Uterus (tissue), 4 donors: ENCODE data around the gene ZNF566. TPM values are rescaled to one million over a fixed set of nuclear protein-coding genes. Genes with fewer than 3 reads are reported as not detected.

Experiments used
- DNase-seq, 2 donors: peaks; one replicate each; pipeline ENCODE4 v3.0.0-alpha.2; 2019 to 2020
- H3K27ac ChIP-seq, 2 donors: fragments of 200-600 bp; sonication (generic); 1 replicate in 1 of 2; 2 replicates in 1 of 2; pipeline ENCODE4 v1.5.1; 2016 to 2018
- H3K27me3 ChIP-seq, 2 donors: fragments of 200-600 bp; sonication (generic); one replicate each; pipeline ENCODE4 v1.5.1; 2018 to 2019; ENCODE audit warnings: control low read depth in 1 of 2
- H3K36me3 ChIP-seq, 2 donors: fragments of 200-600 bp; sonication (generic); one replicate each; pipeline ENCODE4 v1.5.1; 2019; ENCODE audit warnings: control low read depth in 1 of 2
- H3K4me1 ChIP-seq, 2 donors: fragments of 200-600 bp; sonication (generic); one replicate each; pipeline ENCODE4 v1.5.1; 2018 to 2019; ENCODE audit warnings: control low read depth in 1 of 2
- H3K4me3 ChIP-seq, 2 donors: fragments of 200-600 bp; sonication (generic); 1 replicate in 1 of 2; 2 replicates in 1 of 2; pipeline ENCODE4 v1.5.1; 2018 to 2019; ENCODE audit warnings: mild to moderate bottlenecking in 1 of 2
- H3K9me3 ChIP-seq, 2 donors: fragments of 200-600 bp; sonication (generic); one replicate each; pipeline ENCODE4 v1.5.1; 2019; ENCODE audit warnings: control low read depth in 1 of 2
- POLR2A ChIP-seq, 2 donors: fragments of 450-650 bp; IDR thresholded peaks; one replicate each; pipeline ENCODE4 v1.6.1; 2016; ENCODE audit warnings: antibody characterized with exemption in 2 of 2, mild to moderate bottlenecking in 1 of 2, moderate library complexity in 1 of 2
- intact Hi-C: fragments of 100-400 bp; cut with DNase I; formaldehyde crosslinking; loops from one replicate; pipeline ENCODE4 v1.15.1; 2023; ENCODE audit warnings: low total_unique reads
- total RNA-seq, 4 donors: library from RNA; depleted of rRNA in 3 of 4; stranded (reverse); fragments of >200 nt in 3 of 4; gene quantifications; one replicate each; pipeline versions ENCODE4 v1.1.0 to v1.2.4, GENCODE V29; 2014 to 2023
- TF ChIP-seq, protein P1 (sequence below), 4 experiments: fragments of 200-600 bp in 2 of 4; fragments of 450-650 bp in 2 of 4; sonication (generic) in 2 of 4; IDR thresholded peaks; one replicate each; pipeline ENCODE4 v1.5.1; 2016 to 2019; ENCODE audit warnings: antibody characterized with exemption in 4 of 4, mild to moderate bottlenecking in 2 of 4, moderate library complexity in 1 of 4
- donor health status: DM: yes; HTN: yes; CAD: no.

The ZNF566 gene
- total RNA-seq, 4 donors from 2014 or later = 10.3 to 42.4 (median 19.4) TPM

DNA sequence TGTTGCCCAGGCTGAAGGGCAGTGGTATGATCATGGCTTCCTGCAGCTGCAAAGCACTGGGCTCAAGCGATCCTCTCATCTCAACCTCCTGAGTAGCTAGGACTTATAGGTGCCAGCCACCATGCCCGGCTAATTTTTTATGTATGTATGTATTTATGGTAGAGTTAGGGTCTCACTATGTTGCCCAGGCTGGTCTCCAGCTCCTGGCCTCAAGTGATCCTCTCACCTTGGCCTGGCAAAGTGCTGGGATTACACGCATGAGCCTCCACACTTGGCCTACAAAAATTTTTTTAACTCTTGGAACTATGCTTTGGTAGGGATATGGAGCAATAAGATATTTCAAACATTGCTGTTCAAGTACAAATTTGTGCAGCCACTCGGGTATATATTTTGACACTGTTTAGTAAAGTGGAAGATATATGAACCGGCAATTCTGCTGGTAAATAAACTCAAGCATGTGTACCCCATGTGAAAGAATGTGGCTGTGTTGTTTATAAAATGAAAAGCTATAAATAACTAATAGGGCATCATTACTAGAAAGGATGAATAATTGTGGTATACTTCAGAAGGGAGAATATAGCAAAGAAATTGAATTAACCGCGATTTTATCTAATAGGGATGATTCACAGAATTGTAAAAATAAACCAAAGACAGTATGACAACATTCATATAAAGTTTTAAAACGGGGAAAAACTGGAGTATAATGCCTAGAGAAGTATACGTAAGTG lies 1.1 kb downstream of the ZNF566 start:
- no peaks in the 10 kb centered on the region for H3K9me3 ChIP-seq
- no peak for TF ChIP-seq POLR2A (IDR thresholded peaks at IDR 0.05)
- TF ChIP-seq, protein P1, sequence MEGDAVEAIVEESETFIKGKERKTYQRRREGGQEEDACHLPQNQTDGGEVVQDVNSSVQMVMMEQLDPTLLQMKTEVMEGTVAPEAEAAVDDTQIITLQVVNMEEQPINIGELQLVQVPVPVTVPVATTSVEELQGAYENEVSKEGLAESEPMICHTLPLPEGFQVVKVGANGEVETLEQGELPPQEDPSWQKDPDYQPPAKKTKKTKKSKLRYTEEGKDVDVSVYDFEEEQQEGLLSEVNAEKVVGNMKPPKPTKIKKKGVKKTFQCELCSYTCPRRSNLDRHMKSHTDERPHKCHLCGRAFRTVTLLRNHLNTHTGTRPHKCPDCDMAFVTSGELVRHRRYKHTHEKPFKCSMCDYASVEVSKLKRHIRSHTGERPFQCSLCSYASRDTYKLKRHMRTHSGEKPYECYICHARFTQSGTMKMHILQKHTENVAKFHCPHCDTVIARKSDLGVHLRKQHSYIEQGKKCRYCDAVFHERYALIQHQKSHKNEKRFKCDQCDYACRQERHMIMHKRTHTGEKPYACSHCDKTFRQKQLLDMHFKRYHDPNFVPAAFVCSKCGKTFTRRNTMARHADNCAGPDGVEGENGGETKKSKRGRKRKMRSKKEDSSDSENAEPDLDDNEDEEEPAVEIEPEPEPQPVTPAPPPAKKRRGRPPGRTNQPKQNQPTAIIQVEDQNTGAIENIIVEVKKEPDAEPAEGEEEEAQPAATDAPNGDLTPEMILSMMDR (IDR thresholded peaks at IDR 0.05) = no peak
- no peak for DNase-seq
- H3K27ac ChIP-seq = peak overlapping the region; percentile 90 to 96
- no peaks in the 10 kb centered on the region for H3K4me1 ChIP-seq
- H3K36me3 ChIP-seq = no peaks in the 10 kb centered on the region
- intact Hi-C loops = no loop called here
- H3K27me3 ChIP-seq = no peaks in the 10 kb centered on the region
- H3K4me3 ChIP-seq = peak overlapping the region; percentile 60 to 65

DNA sequence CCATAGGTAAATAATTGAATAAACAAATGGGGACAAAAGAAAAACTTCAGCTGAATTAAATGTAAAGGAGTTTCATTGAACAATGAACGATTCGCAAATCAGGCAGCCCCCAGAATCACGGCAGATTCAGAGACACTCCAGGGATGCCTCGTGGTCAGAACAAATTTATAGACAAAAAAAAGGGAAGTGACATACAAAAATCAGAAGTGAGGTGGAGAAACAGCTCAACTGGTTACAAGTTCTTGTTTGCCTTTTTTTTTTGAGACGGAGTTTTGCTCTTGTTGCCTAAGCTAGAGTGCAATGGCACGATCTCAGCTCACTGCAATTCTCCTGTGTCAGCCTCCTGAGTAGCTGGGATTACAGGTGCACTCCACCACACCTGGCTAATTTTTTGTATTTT lies 5.7 kb downstream of the ZNF566 start:
- Histone ChIP-seq H3K4me1 (no peaks in the 10 kb centered on the region), H3K4me3 (no peak overlapping the region), H3K27ac (no peak overlapping the region), H3K36me3 (no peaks in the 10 kb centered on the region), H3K9me3 (no peaks in the 10 kb centered on the region), H3K27me3 (no peaks in the 10 kb centered on the region)
- intact Hi-C loops = no loop called here
- TF ChIP-seq, protein P1 (IDR thresholded peaks at IDR 0.05) = no peak
- TF ChIP-seq POLR2A (IDR thresholded peaks at IDR 0.05) = no peak
- DNase-seq = no peak

DNA sequence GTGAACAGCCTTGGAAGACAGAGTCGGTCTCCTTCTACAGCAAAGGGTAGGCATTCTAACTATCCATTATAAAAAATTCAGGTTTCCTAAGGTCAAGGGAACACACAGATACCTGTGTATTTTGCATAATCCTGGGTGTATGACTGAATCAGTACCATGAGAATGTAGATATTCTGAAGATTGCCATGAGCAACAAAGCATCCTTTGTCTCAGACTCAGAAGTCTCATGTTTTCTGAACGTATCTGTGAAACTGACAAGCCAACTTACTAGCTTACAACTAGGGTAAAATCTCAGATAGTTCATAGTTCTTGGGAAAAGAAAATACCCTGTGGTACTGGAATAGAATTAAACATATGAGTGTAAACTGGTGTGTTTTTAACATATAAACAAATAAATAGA lies 6.5 kb downstream of the ZNF566 start:
- Histone ChIP-seq H3K4me3 (no peak overlapping the region), H3K27me3 (no peaks in the 10 kb centered on the region), H3K4me1 (no peaks in the 10 kb centered on the region), H3K36me3 (no peaks in the 10 kb centered on the region), H3K27ac (no peak overlapping the region), H3K9me3 (no peaks in the 10 kb centered on the region)
- no peak for DNase-seq
- intact Hi-C loops = no loop called here
- no peak for TF ChIP-seq POLR2A (IDR thresholded peaks at IDR 0.05)
- TF ChIP-seq, protein P1 (IDR thresholded peaks at IDR 0.05) = no peak

DNA sequence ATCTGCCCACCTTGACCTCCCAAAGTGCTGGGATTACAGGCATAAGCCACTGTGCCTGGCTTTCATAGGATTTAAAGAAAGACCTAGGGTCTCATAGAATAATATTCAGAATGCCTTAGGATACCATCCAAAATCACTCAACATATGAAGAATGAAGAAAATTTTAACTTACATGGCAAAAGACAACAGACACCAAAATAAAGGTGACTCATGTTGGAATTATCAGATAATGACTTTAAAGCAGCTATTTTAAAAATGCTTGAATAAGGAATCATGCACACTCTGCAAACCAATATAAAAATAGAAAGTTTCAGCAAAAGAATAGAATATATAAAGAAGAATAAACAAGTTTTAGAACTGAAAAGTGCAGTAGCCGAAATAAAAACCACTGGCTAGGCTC lies 29.3 kb downstream of the ZNF566 start:
- intact Hi-C loops = no loop called here
- no peaks in the 10 kb centered on the region for H3K27me3 ChIP-seq
- H3K27ac ChIP-seq = no peak overlapping the region
- TF ChIP-seq, protein P1 (IDR thresholded peaks at IDR 0.05) = no peak
- no peak for TF ChIP-seq POLR2A (IDR thresholded peaks at IDR 0.05)
- DNase-seq = no peak
- no peak overlapping the region for H3K4me3 ChIP-seq
- H3K4me1 ChIP-seq = no peaks in the 10 kb centered on the region
- no peaks in the 10 kb centered on the region for H3K36me3 ChIP-seq
- H3K9me3 ChIP-seq = peaks cover 0 to 17% of the 10 kb centered on the region in 2 donors

DNA sequence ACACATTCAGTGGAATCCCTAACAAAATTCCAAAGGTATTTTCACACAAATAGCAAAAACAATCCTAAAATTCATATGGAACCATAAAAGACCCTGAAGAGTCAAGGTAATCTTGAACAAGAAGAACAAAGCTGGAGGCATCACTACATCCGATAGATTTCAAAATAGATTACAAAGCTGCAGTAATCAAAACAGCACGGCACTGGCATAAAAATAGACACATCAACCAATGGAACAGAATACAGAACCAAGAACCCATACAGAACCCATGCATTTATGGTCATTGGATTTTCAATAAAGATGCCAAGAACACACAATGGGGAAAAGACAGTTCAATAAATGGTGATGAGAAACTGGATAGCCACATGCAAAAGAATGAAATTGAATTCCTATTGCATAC lies 32.5 kb downstream of the ZNF566 start:
- intact Hi-C loops = no loop called here
- TF ChIP-seq, protein P1 (IDR thresholded peaks at IDR 0.05) = no peak
- TF ChIP-seq POLR2A (IDR thresholded peaks at IDR 0.05) = no peak
- H3K9me3 ChIP-seq = peaks cover 0 to 25% of the 10 kb centered on the region in 2 donors

More for the DNA sequence above, 32.5 kb downstream of the ZNF566 start:
- Histone ChIP-seq H3K4me3 (no peak overlapping the region), H3K4me1 (no peaks in the 10 kb centered on the region), H3K27me3 (no peaks in the 10 kb centered on the region), H3K36me3 (no peaks in the 10 kb centered on the region), H3K27ac (no peak overlapping the region)
- no peak for DNase-seq
